Endothelial cell of umbilical vein (primary cell): ENCODE results near the gene MBD3. TPM values are rescaled to one million over a fixed set of nuclear protein-coding genes. Genes with fewer than 3 reads are reported as not detected.

ENCODE experiments used
- BruUV-seq: library from RNA; stranded (reverse); fragments of 400-500 nt; replicated peaks from 2 replicates; lab custom pipeline; 2021; lab: Mats Ljungman, UMichigan
- CTCF ChIA-PET: fragments of 300-600, 350-600 bp; sonication (Branson Sonifier 250); formaldehyde crosslinking; loops from one replicate; lab custom pipeline; 2021; ENCODE audit warnings: antibody characterized with exemption, inconsistent platforms; lab: Charles Lee
- POLR2A ChIA-PET: fragments of 300-600, 350-600 bp; sonication (Branson Sonifier 250); formaldehyde crosslinking; loops from one replicate; lab custom pipeline; 2021; ENCODE audit warnings: antibody characterized with exemption, inconsistent platforms; lab: Charles Lee
- DNase-seq: peaks from one replicate; pipeline ENCODE4 v3.0.0-alpha.2; 2011; ENCODE audit warnings: low read depth, low spot score
- FAIRE-seq: peaks from 2 replicates; lab custom pipeline; 2011; peaks lifted over from hg19 to GRCh38; lab: Jason Lieb, UNC
- H2AFZ ChIP-seq: 2 replicates; pipeline ENCODE4 v1.6.0; 2012; ENCODE audit warnings: low read depth, low read length, control low read depth, inconsistent platforms
- H3K27ac ChIP-seq: 2 replicates; pipeline ENCODE4 v1.5.1; 2011; ENCODE audit warnings: low read depth, mild to moderate bottlenecking, control low read depth, low read length, moderate library complexity; ENCODE audit not compliant: insufficient read depth
- H3K27me3 ChIP-seq, 2 experiments: 2 replicates each; pipeline versions ENCODE4 v1.6.0 to v1.6.1; 2011; ENCODE audit warnings: low read length in 2 of 2, mixed read lengths in 1 of 2; ENCODE audit not compliant: control insufficient read depth in 2 of 2, insufficient read depth in 2 of 2
- H3K36me3 ChIP-seq, 2 experiments: 2 replicates in 1 of 2; 3 replicates in 1 of 2; pipeline ENCODE4 v1.5.1; 2011; ENCODE audit warnings: low read length in 2 of 2, mild to moderate bottlenecking in 1 of 2, moderate library complexity in 1 of 2; ENCODE audit not compliant: control insufficient read depth in 2 of 2, insufficient read depth in 2 of 2; ENCODE audit errors: extremely low read depth in 1 of 2
- H3K4me1 ChIP-seq: 3 replicates; pipeline ENCODE4 v1.5.1; 2011; ENCODE audit warnings: mild to moderate bottlenecking, low read length; ENCODE audit not compliant: control insufficient read depth, insufficient read depth; ENCODE audit errors: extremely low read depth
- H3K4me2 ChIP-seq: 2 replicates; pipeline ENCODE4 v1.6.1; 2011; ENCODE audit warnings: low read length, control low read depth, mixed read lengths; ENCODE audit not compliant: insufficient read depth
- H3K4me3 ChIP-seq, 3 experiments: fragments of 200-600 bp in 1 of 3; sonication (generic), shearing (Covaris generic) in 1 of 3; replicated peaks in 1 of 3; 2 replicates each; pipeline ENCODE4 v1.5.1; 2011 to 2016; ENCODE audit warnings: control low read depth in 3 of 3, low read length in 3 of 3, mild to moderate bottlenecking in 2 of 3, inconsistent platforms in 1 of 3, low read depth in 1 of 3, moderate library complexity in 1 of 3; ENCODE audit not compliant: insufficient read depth in 1 of 3
- H3K79me2 ChIP-seq: 2 replicates; pipeline ENCODE4 v1.6.0; 2012; ENCODE audit warnings: low read length, inconsistent platforms; ENCODE audit not compliant: control insufficient read depth, insufficient read depth
- H3K9ac ChIP-seq: replicated peaks from 2 replicates; pipeline ENCODE3; 2011; ENCODE audit warnings: low read length, control low read depth; ENCODE audit not compliant: insufficient read depth; ENCODE audit errors: extremely low read depth
- H3K9me1 ChIP-seq: replicated peaks from 3 replicates; pipeline ENCODE4 v1.6.0; 2011; ENCODE audit warnings: mild to moderate bottlenecking, low read length; ENCODE audit not compliant: control insufficient read depth, insufficient read depth; ENCODE audit errors: extremely low read depth
- H3K9me3 ChIP-seq: replicated peaks from 2 replicates; pipeline ENCODE4 v1.5.1; 2012; ENCODE audit warnings: low read length, inconsistent platforms; ENCODE audit not compliant: control insufficient read depth, insufficient read depth
- H4K20me1 ChIP-seq: replicated peaks from 2 replicates; pipeline ENCODE3; 2011; ENCODE audit warnings: mild to moderate bottlenecking, low read length; ENCODE audit not compliant: control insufficient read depth, insufficient read depth; ENCODE audit errors: extremely low read depth
- EZH2 ChIP-seq: IDR thresholded peaks from 2 replicates; pipeline ENCODE4 v1.6.1; 2012; ENCODE audit warnings: borderline replicate concordance, low read depth, mild to moderate bottlenecking, moderate library complexity, low read length, inconsistent platforms; ENCODE audit not compliant: severe bottlenecking
- FOS ChIP-seq: IDR thresholded peaks from 2 replicates; pipeline ENCODE4 v1.6.1; 2011; ENCODE audit warnings: mild to moderate bottlenecking, low read length, moderate library complexity, borderline replicate concordance; ENCODE audit not compliant: insufficient read depth
- GATA2 ChIP-seq: IDR thresholded peaks from 2 replicates; pipeline ENCODE4 v1.7.0; 2011; ENCODE audit warnings: low read depth, mild to moderate bottlenecking, moderate library complexity, mixed read lengths, low read length; ENCODE audit not compliant: insufficient read length, insufficient read depth
- JUN ChIP-seq: IDR thresholded peaks from 2 replicates; pipeline ENCODE4 v1.6.1; 2011; ENCODE audit warnings: borderline replicate concordance, low read depth; ENCODE audit not compliant: insufficient read length, insufficient read depth
- MYC ChIP-seq: IDR thresholded peaks from one replicate; pipeline ENCODE4 v1.6.1; 2011; ENCODE audit warnings: mild to moderate bottlenecking, low read depth, low read length
- POLR2A ChIP-seq: IDR thresholded peaks from 2 replicates; pipeline ENCODE4 v1.6.1; 2012; ENCODE audit warnings: low read depth, mild to moderate bottlenecking, control low read depth, low read length
- POLR2AphosphoS5 ChIP-seq: IDR thresholded peaks from 2 replicates; pipeline ENCODE4 v1.6.1; 2012; ENCODE audit warnings: low read depth, mild to moderate bottlenecking, control low read depth, low read length, moderate library complexity; ENCODE audit not compliant: insufficient read depth
- dilution Hi-C: fragments of 300-500 bp; cut with MboI; formaldehyde crosslinking; loops from one replicate; pipeline ENCODE4 v1.15.0; 2019; ENCODE audit warnings: low sequenced_read_pairs; ENCODE audit not compliant: extremely low pct_ligation_motif_present
- intact Hi-C: fragments of 100-400 bp; cut with micrococcal nuclease; formaldehyde crosslinking; loops from one replicate; pipeline ENCODE4 v1.10.0; 2022
- polyA plus RNA-seq, 4 experiments: library from polyadenylated mRNA; depleted of rRNA in 3 of 4; stranded (reverse) in 3 of 4; unstranded in 1 of 4; fragments of >200 nt; gene quantifications; 2 replicates each; pipeline versions ENCODE4 v1.2.1 to v1.2.3, GENCODE V29; 2011 to 2012; ENCODE audit warnings: missing spikeins in 1 of 4
- total RNA-seq: library from RNA; stranded (reverse); gene quantifications from 2 replicates; pipeline ENCODE4 v1.2.3, GENCODE V29; 2021
- TF ChIP-seq, protein P1 (sequence below): IDR thresholded peaks from 2 replicates; pipeline ENCODE4 v1.6.1; 2011; ENCODE audit not compliant: insufficient read depth, insufficient read length
- TF ChIP-seq, protein P2 (sequence below), 2 donors: IDR thresholded peaks; 1 replicate in 1 of 2; 2 replicates in 1 of 2; pipeline ENCODE4 v1.5.1; 2011; ENCODE audit warnings: low read length in 2 of 2, mild to moderate bottlenecking in 2 of 2, moderate library complexity in 2 of 2, control low read depth in 1 of 2, inconsistent platforms in 1 of 2, low read depth in 1 of 2; ENCODE audit not compliant: insufficient read depth in 1 of 2; ENCODE audit errors: extremely low read depth in 1 of 2

Gene MBD3
- total and polyA plus RNA-seq, 2 donors (not counting 3 experiments of a cell fraction or from before 2014, with no cell fraction given): 96.8 to 120 TPM

GRCh38 chr19:1633269-1633826, 40.7 kb upstream of the MBD3 start:
- no peak overlapping the region for H3K4me2 ChIP-seq
- no peak overlapping the region for H3K9ac ChIP-seq
- peaks cover 4 to 32% of the 10 kb centered on the region in 2 experiments for H3K36me3 ChIP-seq
- H3K79me2 ChIP-seq: peaks cover 22% of the 10 kb centered on the region
- DNase-seq (no peak), FAIRE-seq (no peak)
- H3K27me3 ChIP-seq: no peaks in the 10 kb centered on the region
- no peak overlapping the region for H3K27ac ChIP-seq
- no peaks in the 10 kb centered on the region for H3K4me1 ChIP-seq
- no peaks in the 10 kb centered on the region for H3K9me1 ChIP-seq
- POLR2A ChIA-PET: no interaction called here
- no peak overlapping the region for H2AFZ ChIP-seq
- H3K9me3 ChIP-seq: no peaks in the 10 kb centered on the region
- no peak overlapping the region for H3K4me3 ChIP-seq
- BruUV-seq: no TSS peak
- intact Hi-C loops (no loop called here), dilution Hi-C loops (no loop called here)
- TF ChIP-seq GATA2: no peak
- no peak for TF ChIP-seq FOS
- TF ChIP-seq POLR2AphosphoS5: no peak
- TF ChIP-seq, protein P1, sequence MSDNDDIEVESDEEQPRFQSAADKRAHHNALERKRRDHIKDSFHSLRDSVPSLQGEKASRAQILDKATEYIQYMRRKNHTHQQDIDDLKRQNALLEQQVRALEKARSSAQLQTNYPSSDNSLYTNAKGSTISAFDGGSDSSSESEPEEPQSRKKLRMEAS: no peak
- TF ChIP-seq MYC: no peak
- no peak for TF ChIP-seq JUN
- TF ChIP-seq EZH2: no peak
- no peak for TF ChIP-seq POLR2A
- TF ChIP-seq, protein P2, sequence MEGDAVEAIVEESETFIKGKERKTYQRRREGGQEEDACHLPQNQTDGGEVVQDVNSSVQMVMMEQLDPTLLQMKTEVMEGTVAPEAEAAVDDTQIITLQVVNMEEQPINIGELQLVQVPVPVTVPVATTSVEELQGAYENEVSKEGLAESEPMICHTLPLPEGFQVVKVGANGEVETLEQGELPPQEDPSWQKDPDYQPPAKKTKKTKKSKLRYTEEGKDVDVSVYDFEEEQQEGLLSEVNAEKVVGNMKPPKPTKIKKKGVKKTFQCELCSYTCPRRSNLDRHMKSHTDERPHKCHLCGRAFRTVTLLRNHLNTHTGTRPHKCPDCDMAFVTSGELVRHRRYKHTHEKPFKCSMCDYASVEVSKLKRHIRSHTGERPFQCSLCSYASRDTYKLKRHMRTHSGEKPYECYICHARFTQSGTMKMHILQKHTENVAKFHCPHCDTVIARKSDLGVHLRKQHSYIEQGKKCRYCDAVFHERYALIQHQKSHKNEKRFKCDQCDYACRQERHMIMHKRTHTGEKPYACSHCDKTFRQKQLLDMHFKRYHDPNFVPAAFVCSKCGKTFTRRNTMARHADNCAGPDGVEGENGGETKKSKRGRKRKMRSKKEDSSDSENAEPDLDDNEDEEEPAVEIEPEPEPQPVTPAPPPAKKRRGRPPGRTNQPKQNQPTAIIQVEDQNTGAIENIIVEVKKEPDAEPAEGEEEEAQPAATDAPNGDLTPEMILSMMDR (IDR thresholded peaks at IDR 0.05; ENCODE audit: extremely low read depth in 1 of 2, insufficient read depth in 1 of 2, low read depth in 1 of 2, low read length in 2 of 2): no peak
- H4K20me1 ChIP-seq: no peaks in the 10 kb centered on the region
- CTCF ChIA-PET: no interaction called here
